H1 (cell line): ENCODE measurements around the gene THOC6. TPM values are rescaled to one million over a fixed set of nuclear protein-coding genes. Genes with fewer than 3 reads are reported as not detected.

ENCODE experiments used
- CTCF ChIA-PET: fragments of 300-600 bp; sonication (Branson Sonifier 250); formaldehyde crosslinking; loops from one replicate; lab custom pipeline; 2021; ENCODE audit not compliant: partially characterized antibody; lab: Charles Lee
- POLR2A ChIA-PET: fragments of 300-600 bp; sonication (Branson Sonifier 250); formaldehyde crosslinking; loops from one replicate; lab custom pipeline; 2021; ENCODE audit warnings: inconsistent platforms; ENCODE audit not compliant: partially characterized antibody; lab: Charles Lee
- DNase-seq, 2 experiments: peaks; one replicate each; pipeline versions ENCODE4 v3.0.0 to v3.0.0-alpha.2; 2010 to 2022; ENCODE audit warnings: low spot score in 2 of 2, low read depth in 1 of 2, mixed read lengths in 1 of 2
- FAIRE-seq: peaks from 2 replicates; lab custom pipeline; 2011; peaks lifted over from hg19 to GRCh38; lab: Jason Lieb, UNC
- H2AFZ ChIP-seq: 2 replicates; pipeline ENCODE4 v1.8.1; 2012; ENCODE audit warnings: low read length, inconsistent platforms
- H2AK5ac ChIP-seq: 2 replicates; pipeline ENCODE4 v1.6.1; 2013; ENCODE audit warnings: low read depth, low read length
- H2BK120ac ChIP-seq: replicated peaks from 2 replicates; pipeline ENCODE3; 2013; ENCODE audit warnings: low read depth, low read length, inconsistent platforms
- H2BK12ac ChIP-seq: 2 replicates; pipeline ENCODE4 v1.6.1; 2013; ENCODE audit warnings: low read depth, low read length
- H2BK15ac ChIP-seq: 2 replicates; pipeline ENCODE4 v1.6.1; 2013; ENCODE audit warnings: low read length
- H2BK20ac ChIP-seq: 2 replicates; pipeline ENCODE4 v1.6.1; 2013; ENCODE audit warnings: low read length
- H2BK5ac ChIP-seq: 2 replicates; pipeline ENCODE4 v1.6.1; 2013; ENCODE audit warnings: low read depth, low read length
- H3K14ac ChIP-seq: 2 replicates; pipeline ENCODE4 v1.6.1; 2013; ENCODE audit warnings: inconsistent platforms; ENCODE audit not compliant: insufficient read length
- H3K18ac ChIP-seq: 2 replicates; pipeline ENCODE4 v1.6.1; 2013; ENCODE audit warnings: low read length; ENCODE audit errors: extremely low read depth
- H3K23ac ChIP-seq: 2 replicates; pipeline ENCODE4 v1.6.1; 2013; ENCODE audit warnings: inconsistent platforms; ENCODE audit not compliant: insufficient read length
- H3K23me2 ChIP-seq: 2 replicates; pipeline ENCODE4 v1.6.1; 2013; ENCODE audit warnings: low read depth, low read length
- H3K27ac ChIP-seq: 2 replicates; pipeline ENCODE4 v1.6.1; 2011; ENCODE audit warnings: low read depth, low read length, inconsistent platforms
- H3K27me3 ChIP-seq, 4 experiments: replicated peaks in 1 of 4; 1 replicate in 1 of 4; 2 replicates in 3 of 4; pipeline versions ENCODE4 v1.6.1 to v1.8.1; 2011 to 2013; ENCODE audit warnings: low read length in 3 of 4, mild to moderate bottlenecking in 3 of 4, inconsistent platforms in 2 of 4, mixed read lengths in 2 of 4, moderate library complexity in 1 of 4; ENCODE audit not compliant: control insufficient read depth in 3 of 4, insufficient read depth in 3 of 4; ENCODE audit errors: extremely low read depth in 1 of 4
- H3K36me3 ChIP-seq, 4 experiments: 2 replicates each; pipeline versions ENCODE4 v1.6.1 to v1.8.1; 2011 to 2013; ENCODE audit warnings: mild to moderate bottlenecking in 4 of 4, low read length in 3 of 4, moderate library complexity in 2 of 4, control low read depth in 1 of 4, inconsistent platforms in 1 of 4; ENCODE audit not compliant: insufficient read depth in 4 of 4, control insufficient read depth in 2 of 4
- H3K4ac ChIP-seq: replicated peaks from 2 replicates; pipeline ENCODE3; 2013; ENCODE audit warnings: low read length, low read depth, mixed read lengths, inconsistent platforms; ENCODE audit not compliant: insufficient read length
- H3K4me1 ChIP-seq, 4 experiments: replicated peaks in 1 of 4; 1 replicate in 1 of 4; 2 replicates in 3 of 4; pipeline versions ENCODE4 v1.6.1 to v1.8.1; 2011 to 2013; ENCODE audit warnings: low read length in 3 of 4, inconsistent platforms in 2 of 4, mixed read lengths in 1 of 4; ENCODE audit not compliant: insufficient read depth in 4 of 4, control insufficient read depth in 3 of 4
- H3K4me2 ChIP-seq, 2 experiments: 2 replicates each; pipeline versions ENCODE4 v1.6.1 to v1.8.1; 2011 to 2013; ENCODE audit warnings: low read depth in 2 of 2, low read length in 2 of 2, control low read depth in 1 of 2, inconsistent platforms in 1 of 2, mild to moderate bottlenecking in 1 of 2; ENCODE audit not compliant: insufficient read depth in 1 of 2
- H3K4me3 ChIP-seq, 4 experiments: fragments of 200-600, 300-600 bp in 1 of 4; sonication (generic), shearing (Covaris generic), sonication (Bioruptor Twin) in 1 of 4; 2 replicates each; pipeline versions ENCODE4 v1.5.1 to v1.8.1; 2011 to 2016; ENCODE audit warnings: low read length in 4 of 4, low read depth in 3 of 4, control low read depth in 2 of 4, inconsistent platforms in 2 of 4, mild to moderate bottlenecking in 2 of 4, mixed read lengths in 1 of 4, moderate library complexity in 1 of 4; ENCODE audit not compliant: insufficient read depth in 2 of 4; ENCODE audit errors: extremely low read depth in 1 of 4
- H3K56ac ChIP-seq: replicated peaks from 2 replicates; pipeline ENCODE3; 2013; ENCODE audit warnings: low read depth, mild to moderate bottlenecking, mixed read lengths, low read length, inconsistent platforms; ENCODE audit not compliant: insufficient read length
- H3K79me1 ChIP-seq: 2 replicates; pipeline ENCODE4 v1.6.1; 2013; ENCODE audit warnings: low read depth, low read length, control low read depth
- H3K79me2 ChIP-seq, 2 experiments: 2 replicates each; pipeline versions ENCODE4 v1.6.1 to v1.8.1; 2012 to 2013; ENCODE audit warnings: low read length in 2 of 2, mild to moderate bottlenecking in 2 of 2, inconsistent platforms in 1 of 2; ENCODE audit not compliant: insufficient read depth in 2 of 2, control insufficient read depth in 1 of 2
- H3K9ac ChIP-seq, 4 experiments: replicated peaks in 1 of 4; 1 replicate in 1 of 4; 2 replicates in 3 of 4; pipeline versions ENCODE4 v1.6.1 to v1.8.1; 2011 to 2013; ENCODE audit warnings: low read depth in 3 of 4, low read length in 3 of 4, control low read depth in 2 of 4, mild to moderate bottlenecking in 2 of 4, moderate library complexity in 2 of 4, inconsistent platforms in 1 of 4; ENCODE audit errors: extremely low read depth in 1 of 4
- H3K9me3 ChIP-seq, 2 experiments: 2 replicates each; pipeline versions ENCODE4 v1.6.1 to v1.8.1; 2012 to 2013; ENCODE audit warnings: mild to moderate bottlenecking in 2 of 2, moderate library complexity in 2 of 2, control low read depth in 1 of 2, inconsistent platforms in 1 of 2, low read depth in 1 of 2, low read length in 1 of 2, mixed read lengths in 1 of 2; ENCODE audit not compliant: insufficient read depth in 2 of 2
- H4K20me1 ChIP-seq, 2 experiments: replicated peaks in 1 of 2; 2 replicates each; pipeline versions ENCODE3 to v1.8.1; 2011 to 2013; ENCODE audit warnings: inconsistent platforms in 2 of 2, low read length in 2 of 2, mild to moderate bottlenecking in 1 of 2; ENCODE audit not compliant: insufficient read depth in 2 of 2, control insufficient read depth in 1 of 2
- H4K5ac ChIP-seq: 2 replicates; pipeline ENCODE4 v1.6.1; 2013; ENCODE audit warnings: low read length, low read depth, mixed read lengths, inconsistent platforms; ENCODE audit not compliant: insufficient read length
- H4K8ac ChIP-seq: 2 replicates; pipeline ENCODE4 v1.8.0; 2013; ENCODE audit warnings: mild to moderate bottlenecking, moderate library complexity, low read length, inconsistent platforms; ENCODE audit not compliant: insufficient read depth; ENCODE audit errors: extremely low read depth
- H4K91ac ChIP-seq: replicated peaks from 2 replicates; pipeline ENCODE3; 2013; ENCODE audit warnings: low read length, mixed read lengths, inconsistent platforms; ENCODE audit not compliant: insufficient read length
- BACH1 ChIP-seq: IDR thresholded peaks from 2 replicates; pipeline ENCODE4 v1.6.1; 2012; ENCODE audit warnings: low read length, improper control_type of control experiment
- BCL11A ChIP-seq, 2 experiments: IDR thresholded peaks; one replicate each; pipeline ENCODE4 v1.6.1; 2011; ENCODE audit warnings: low read depth in 2 of 2, low read length in 2 of 2, mild to moderate bottlenecking in 2 of 2
- EZH2 ChIP-seq: fragments of 200-600 bp; sonication (generic); IDR thresholded peaks from 2 replicates; pipeline ENCODE4 v1.7.1; 2012; ENCODE audit warnings: low read depth, mild to moderate bottlenecking, moderate library complexity, low read length, inconsistent platforms; ENCODE audit not compliant: severe bottlenecking
- HDAC6 ChIP-seq: IDR thresholded peaks from one replicate; pipeline ENCODE4 v1.7.1; 2012; ENCODE audit warnings: low read depth, mild to moderate bottlenecking, inconsistent platforms, low read length, moderate library complexity
- JUN ChIP-seq: IDR thresholded peaks from 2 replicates; pipeline ENCODE4 v1.6.1; 2011; ENCODE audit warnings: low read depth, mild to moderate bottlenecking, improper control_type of control experiment, low read length
- JUND ChIP-seq: IDR thresholded peaks from 2 replicates; pipeline ENCODE4 v1.6.1; 2011; ENCODE audit warnings: mild to moderate bottlenecking, improper control_type of control experiment, low read length
- POU5F1 ChIP-seq: IDR thresholded peaks from 2 replicates; pipeline ENCODE4 v1.6.1; 2011; ENCODE audit warnings: low read depth, mild to moderate bottlenecking, low read length, moderate library complexity
- RFX5 ChIP-seq: IDR thresholded peaks from 2 replicates; pipeline ENCODE4 v1.6.1; 2011; ENCODE audit warnings: low read depth, low read length, improper control_type of control experiment, borderline replicate concordance
- RNF2 ChIP-seq: fragments of 200-900, 300-1000 bp; sonication (generic); IDR thresholded peaks from 2 replicates; pipeline ENCODE4 v1.7.1; 2016; ENCODE audit warnings: borderline replicate concordance, low read depth, mild to moderate bottlenecking, antibody characterized with exemption, low read length; ENCODE audit not compliant: poor library complexity, severe bottlenecking; ENCODE audit errors: missing control alignments
- RXRA ChIP-seq: IDR thresholded peaks from 2 replicates; pipeline ENCODE4 v1.6.1; 2011; ENCODE audit warnings: low read depth, mild to moderate bottlenecking, low read length, moderate library complexity; ENCODE audit not compliant: insufficient read depth
- SIRT6 ChIP-seq: IDR thresholded peaks from one replicate; pipeline ENCODE4 v1.7.1; 2012; ENCODE audit warnings: low read length, inconsistent platforms
- SIX5 ChIP-seq: IDR thresholded peaks from 2 replicates; pipeline ENCODE4 v1.6.1; 2011; ENCODE audit warnings: mild to moderate bottlenecking, low read depth, low read length
- SP4 ChIP-seq: IDR thresholded peaks from 2 replicates; pipeline ENCODE4 v1.6.1; 2012; ENCODE audit warnings: low read length, inconsistent platforms
- TAF1 ChIP-seq: IDR thresholded peaks from 2 replicates; pipeline ENCODE4 v1.6.1; 2011; ENCODE audit warnings: mild to moderate bottlenecking, low read depth, low read length
- WGBS, 2 experiments: shearing (Covaris generic) in 1 of 2; methylation state at CpG; one replicate each; pipeline versions ENCODE4 v1.1.6 to v1.1.7; 2013 to 2015; ENCODE audit warnings: low lambda C conversion rate in 2 of 2, mixed read lengths in 2 of 2, inconsistent platforms in 1 of 2, low coverage in 1 of 2, missing lambda C conversion rate in 1 of 2; ENCODE audit not compliant: insufficient replicate concordance in 2 of 2, insufficient coverage in 1 of 2, insufficient read length in 1 of 2; ENCODE audit errors: extremely low coverage in 1 of 2, missing lambda C conversion rate in 1 of 2; 5-methylcytosine and 5-hydroxymethylcytosine counted together
- polyA plus RNA-seq, 7 experiments: library from polyadenylated mRNA; depleted of rRNA in 3 of 7; stranded (reverse) in 5 of 7; unstranded in 2 of 7; fragments of >200 nt in 5 of 7; fragments of 200-250 nt in 2 of 7; gene quantifications; 1 replicate in 5 of 7; 2 replicates in 1 of 7; 4 replicates in 1 of 7; pipeline versions ENCODE4 v1.2.1 to v1.2.3, GENCODE V29; 2011 to 2013; ENCODE audit warnings: missing spikeins in 2 of 7, mixed read lengths in 2 of 7
- total RNA-seq: library from RNA; stranded (reverse); fragmentation: NEBNext Ultra II Directional; extraction: Animal tissue kit (Norgen Biotek cat#: 25700); gene quantifications from 2 replicates; pipeline ENCODE4 v1.2.1, GENCODE V29; 2021

The THOC6 gene
- total and polyA plus RNA-seq, 2 of the 8 experiments (the other 6 are each of a cell fraction or from before 2014, with no cell fraction given): 78.5 to 111 TPM

GRCh38 chr16:2977440-2977839 is 46.4 kb upstream of the THOC6 start:
- Histone ChIP-seq H3K23ac (no peak overlapping the region), H3K27ac (no peak overlapping the region), H4K8ac (no peak overlapping the region), H3K56ac (no peak overlapping the region), H2BK15ac (no peak overlapping the region), H4K20me1 (peaks cover 15 to 33% of the 10 kb centered on the region in 2 experiments), H2AK5ac (no peak overlapping the region), H2BK20ac (no peak overlapping the region), H2BK120ac (no peak overlapping the region), H3K4me3 (no peak overlapping the region), H2BK5ac (no peak overlapping the region), H3K27me3 (no peaks in the 10 kb centered on the region), H3K4ac (no peak overlapping the region), H3K36me3 (peaks cover 20 to 38% (median 33%) of the 10 kb centered on the region in 4 experiments), H3K9ac (no peak overlapping the region), H2BK12ac (no peak overlapping the region), H4K5ac (no peak overlapping the region), H3K14ac (no peak overlapping the region), H3K9me3 (no peaks in the 10 kb centered on the region), H3K18ac (no peak overlapping the region), H3K79me2 (peaks cover 0 to 8% of the 10 kb centered on the region in 2 experiments; a peak in 2 of 4 replicates), H3K23me2 (peaks cover 12% of the 10 kb centered on the region; the same call in 1 of the 2 replicates), H2AFZ (no peak overlapping the region), H4K91ac (no peak overlapping the region), H3K4me1 (peaks cover 0 to 17% (median 13%) of the 10 kb centered on the region in 4 experiments; a peak in 6 of 7 replicates), H3K4me2 (no peak overlapping the region), H3K79me1 (peaks cover 12% of the 10 kb centered on the region)
- CTCF ChIA-PET: interaction anchor here (0.6 to 2.5 kb wide), 12 partner anchors 7 to 152 kb away, joined by 3 to 10 read pairs (median 4); partner anchors contain the start of gene KREMEN2
- FAIRE-seq (no peak), DNase-seq (no peak)
- POLR2A ChIA-PET: interaction anchor here (1.2 to 25.4 kb wide), 7 partner anchors 10 to 47 kb away, joined by 3 to 455 read pairs (median 5); partner anchors contain the start of genes CLDN6, HCFC1R1, KREMEN2 and PAQR4
- WGBS, 2 experiments: 92% methylated on average over 6 of the region's 6 CpGs; no CpG with 5 or more reads in 1 of the 2 experiments
- no peak for TF ChIP-seq RXRA
- TF ChIP-seq POU5F1: no peak
- TF ChIP-seq RFX5: no peak
- no peak for TF ChIP-seq HDAC6
- no peak for TF ChIP-seq BCL11A (IDR thresholded peaks at IDR 0.05; ENCODE audit: low read depth in 2 of 2, low read length in 2 of 2)
- no peak for TF ChIP-seq RNF2
- no peak for TF ChIP-seq JUND
- TF ChIP-seq EZH2: no peak
- TF ChIP-seq JUN: no peak
- no peak for TF ChIP-seq SIX5
- no peak for TF ChIP-seq SP4
- no peak for TF ChIP-seq TAF1
- no peak for TF ChIP-seq BACH1
- TF ChIP-seq SIRT6: no peak
